Uterus (tissue), 4 donors: ENCODE data around the gene NDUFA13. TPM values are rescaled to one million over a fixed set of nuclear protein-coding genes. Genes with fewer than 3 reads are reported as not detected.

Source experiments
- DNase-seq, 2 donors: peaks; one replicate each; pipeline ENCODE4 v3.0.0-alpha.2; 2019 to 2020
- H3K27ac ChIP-seq, 2 donors: fragments of 200-600 bp; sonication (generic); 1 replicate in 1 of 2; 2 replicates in 1 of 2; pipeline ENCODE4 v1.5.1; 2016 to 2018
- H3K27me3 ChIP-seq, 2 donors: fragments of 200-600 bp; sonication (generic); one replicate each; pipeline ENCODE4 v1.5.1; 2018 to 2019; ENCODE audit warnings: control low read depth in 1 of 2
- H3K36me3 ChIP-seq, 2 donors: fragments of 200-600 bp; sonication (generic); one replicate each; pipeline ENCODE4 v1.5.1; 2019; ENCODE audit warnings: control low read depth in 1 of 2
- H3K4me1 ChIP-seq, 2 donors: fragments of 200-600 bp; sonication (generic); one replicate each; pipeline ENCODE4 v1.5.1; 2018 to 2019; ENCODE audit warnings: control low read depth in 1 of 2
- H3K4me3 ChIP-seq, 2 donors: fragments of 200-600 bp; sonication (generic); 1 replicate in 1 of 2; 2 replicates in 1 of 2; pipeline ENCODE4 v1.5.1; 2018 to 2019; ENCODE audit warnings: mild to moderate bottlenecking in 1 of 2
- H3K9me3 ChIP-seq, 2 donors: fragments of 200-600 bp; sonication (generic); one replicate each; pipeline ENCODE4 v1.5.1; 2019; ENCODE audit warnings: control low read depth in 1 of 2
- CTCF ChIP-seq, 4 experiments: fragments of 200-600 bp in 2 of 4; fragments of 450-650 bp in 2 of 4; sonication (generic) in 2 of 4; IDR thresholded peaks; one replicate each; pipeline ENCODE4 v1.5.1; 2016 to 2019; ENCODE audit warnings: antibody characterized with exemption in 4 of 4, mild to moderate bottlenecking in 2 of 4, moderate library complexity in 1 of 4
- POLR2A ChIP-seq, 2 donors: fragments of 450-650 bp; IDR thresholded peaks; one replicate each; pipeline ENCODE4 v1.6.1; 2016; ENCODE audit warnings: antibody characterized with exemption in 2 of 2, mild to moderate bottlenecking in 1 of 2, moderate library complexity in 1 of 2
- intact Hi-C: fragments of 100-400 bp; cut with DNase I; formaldehyde crosslinking; loops from one replicate; pipeline ENCODE4 v1.15.1; 2023; ENCODE audit warnings: low total_unique reads
- total RNA-seq, 4 donors: library from RNA; depleted of rRNA in 3 of 4; stranded (reverse); fragments of >200 nt in 3 of 4; gene quantifications; one replicate each; pipeline versions ENCODE4 v1.1.0 to v1.2.4, GENCODE V29; 2014 to 2023
- donor health status: DM: yes; HTN: yes; CAD: no.

Gene NDUFA13
- total RNA-seq, 4 donors from 2014 or later, result 28.6 to 204 (median 60.9) TPM

DNA sequence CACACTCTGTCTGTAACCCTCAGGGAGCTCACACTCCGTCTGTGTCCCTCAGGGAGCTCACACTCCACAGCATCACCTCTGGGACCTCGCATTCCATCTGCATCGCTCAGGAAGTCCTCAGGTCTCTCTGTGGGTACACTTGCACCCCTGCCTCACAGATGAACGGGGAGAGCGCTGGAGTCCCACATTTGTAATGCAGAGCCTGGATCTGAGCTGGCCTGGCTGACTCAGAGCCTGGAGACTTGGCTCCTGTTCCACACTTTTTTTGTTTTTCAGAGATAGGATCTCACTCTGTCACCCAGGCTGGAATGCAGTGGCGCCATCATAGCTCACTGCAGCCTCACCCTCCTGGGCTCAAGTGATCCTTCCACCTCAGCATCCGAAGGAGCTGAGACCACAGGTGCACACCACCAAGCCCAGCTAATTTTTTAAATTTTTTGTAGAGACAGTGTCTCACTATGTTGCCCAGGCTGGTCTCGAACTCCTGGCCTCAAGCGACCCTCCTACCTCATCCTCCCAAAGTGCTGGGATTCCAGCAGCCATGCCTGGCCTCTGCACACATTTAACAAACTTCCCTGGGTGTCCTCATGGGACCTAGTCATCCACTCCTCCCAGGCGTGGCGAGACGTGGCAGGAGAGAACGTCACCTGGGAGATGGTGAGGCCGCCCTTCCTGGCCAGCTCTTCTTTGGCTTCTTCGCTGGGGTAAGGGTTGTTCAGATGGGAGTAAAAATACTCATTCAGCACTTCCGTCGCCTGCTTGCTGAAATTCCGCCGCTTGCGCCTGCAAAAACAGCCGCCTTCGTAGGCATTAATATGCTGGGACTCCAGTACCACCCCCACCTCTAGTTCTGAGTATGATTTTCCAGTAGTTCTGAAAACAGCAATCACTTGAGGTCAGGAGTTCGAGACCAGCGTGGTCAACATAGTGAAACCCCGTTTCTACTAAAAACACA lies 53.1 kb downstream of the NDUFA13 start:
- TF ChIP-seq CTCF (IDR thresholded peaks at IDR 0.05), result no peak
- no peak for TF ChIP-seq POLR2A (IDR thresholded peaks at IDR 0.05)
- DNase-seq, result no peak
- no peaks in the 10 kb centered on the region for H3K9me3 ChIP-seq
- no peaks in the 10 kb centered on the region for H3K27me3 ChIP-seq
- intact Hi-C loops, result no loop called here
- no peak overlapping the region for H3K27ac ChIP-seq
- H3K4me3 ChIP-seq, result no peak overlapping the region
- no peaks in the 10 kb centered on the region for H3K36me3 ChIP-seq
- H3K4me1 ChIP-seq, result no peaks in the 10 kb centered on the region

DNA sequence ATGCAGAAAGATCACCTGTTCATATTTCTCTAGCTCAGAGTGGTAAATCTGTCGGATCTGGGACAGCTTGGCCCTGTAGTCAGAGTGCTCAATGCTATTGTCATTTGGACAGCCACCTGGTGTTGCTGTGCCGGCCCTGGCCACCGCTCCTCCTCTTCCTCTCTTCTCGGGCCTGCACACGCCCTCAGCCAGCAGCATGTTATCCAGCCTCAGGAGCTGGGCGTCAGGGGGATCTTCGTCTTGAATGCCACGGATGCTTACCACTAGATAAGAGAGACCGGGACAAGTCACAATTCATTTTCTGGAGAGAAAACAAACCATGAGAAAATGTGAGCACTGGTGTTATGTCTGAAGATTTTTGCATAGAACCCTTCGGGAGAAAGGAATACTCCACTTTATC lies 54.5 kb downstream of the NDUFA13 start:
- Histone ChIP-seq H3K4me1 (no peaks in the 10 kb centered on the region), H3K4me3 (no peak overlapping the region), H3K36me3 (no peaks in the 10 kb centered on the region), H3K27ac (no peak overlapping the region), H3K9me3 (no peaks in the 10 kb centered on the region), H3K27me3 (no peaks in the 10 kb centered on the region)
- intact Hi-C loops, result no loop called here
- DNase-seq, result no peak
- TF ChIP-seq POLR2A (IDR thresholded peaks at IDR 0.05), result no peak
- no peak for TF ChIP-seq CTCF (IDR thresholded peaks at IDR 0.05)

DNA sequence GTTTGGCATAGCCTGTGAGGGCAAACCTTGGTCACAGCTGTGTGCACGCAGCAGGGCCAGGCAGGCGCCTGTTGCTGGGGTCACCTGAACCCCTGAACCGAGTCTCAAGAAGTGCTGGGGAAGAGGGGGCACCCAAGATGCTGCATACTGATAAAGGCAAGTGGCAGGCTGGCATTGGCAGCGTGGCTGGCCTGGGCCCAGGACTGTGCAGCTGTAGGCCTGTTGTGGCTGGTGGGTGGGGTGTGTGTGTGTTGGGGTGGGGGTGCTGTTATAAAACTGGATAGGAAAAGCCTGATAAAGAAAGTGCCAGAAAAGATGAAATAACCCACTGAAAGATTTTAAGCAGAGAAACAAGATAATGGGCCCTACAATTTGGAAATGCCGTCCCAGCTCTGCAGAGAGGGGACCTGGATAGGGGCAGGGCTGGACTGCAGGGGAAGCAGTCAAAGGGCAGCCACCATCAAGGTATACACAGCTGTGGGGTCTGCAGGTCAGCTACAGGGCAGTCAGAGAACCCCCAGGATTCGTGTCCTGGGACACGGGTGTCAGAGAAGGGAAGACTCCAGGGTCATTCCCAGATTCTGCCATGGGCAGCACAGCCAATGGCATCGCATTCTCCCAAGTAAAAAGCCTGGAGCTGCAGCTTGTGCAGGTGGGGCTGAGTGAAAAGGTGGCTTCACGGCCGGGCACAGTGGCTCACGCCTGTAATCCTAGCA lies 55.2 kb downstream of the NDUFA13 start:
- TF ChIP-seq POLR2A (IDR thresholded peaks at IDR 0.05) (no peak), CTCF (IDR thresholded peaks at IDR 0.05) (no peak)
- Histone ChIP-seq H3K27me3 (no peaks in the 10 kb centered on the region), H3K9me3 (no peaks in the 10 kb centered on the region), H3K4me3 (no peak overlapping the region), H3K36me3 (no peaks in the 10 kb centered on the region), H3K27ac (no peak overlapping the region), H3K4me1 (no peaks in the 10 kb centered on the region)
- DNase-seq, result no peak
- intact Hi-C loops, result no loop called here

GRCh38 chr19:19575411-19575810 lies 59.4 kb downstream of the NDUFA13 start:
- Histone ChIP-seq H3K9me3 (no peaks in the 10 kb centered on the region), H3K4me1 (no peaks in the 10 kb centered on the region), H3K27me3 (no peaks in the 10 kb centered on the region), H3K4me3 (no peak overlapping the region), H3K27ac (no peak overlapping the region), H3K36me3 (no peaks in the 10 kb centered on the region)
- DNase-seq, result no peak
- intact Hi-C loops, result no loop called here
- TF ChIP-seq POLR2A (IDR thresholded peaks at IDR 0.05) (no peak), CTCF (IDR thresholded peaks at IDR 0.05) (no peak)

Other genes starting within 250 kb of the NDUFA13 start
- gene TM6SF2, start 242.9 kb upstream of the NDUFA13 start, total RNA-seq, result under 1 TPM in 1 of 4 donors, not detected in 3; 0.88 TPM
- 10 to 100 TPM in 2 of 4 donors, 1 to 10 TPM in 2; 9.5 to 43.6 (median 14.0) TPM for gene SUGP1, start 195.7 kb upstream of the NDUFA13 start, total RNA-seq
- gene MAU2, start 195.4 kb upstream of the NDUFA13 start, total RNA-seq, result 10 to 100 TPM; 32.4 to 87.6 (median 70.0) TPM
- gene GATAD2A, start 110.5 kb upstream of the NDUFA13 start, total RNA-seq, result 10 to 100 TPM in 3 of 4 donors, 1 to 10 TPM in 1; 9.7 to 65.1 (median 22.3) TPM
- 1 to 10 TPM in 2 of 4 donors, not detected in 2; 1.3 to 2.0 TPM for gene TSSK6, start 677 bp upstream of the NDUFA13 start, total RNA-seq
- 1 to 10 TPM in 3 of 4 donors, not detected in 1; 1.5 to 6.8 (median 2.9) TPM for gene YJEFN3, start 12.7 kb downstream of the NDUFA13 start, total RNA-seq
- 1 to 10 TPM in 1 of 4 donors, under 1 TPM in 1, not detected in 2; 0.15 to 1.2 TPM for gene CILP2, start 22.0 kb downstream of the NDUFA13 start, total RNA-seq
- 1 to 10 TPM in 3 of 4 donors, not detected in 1; 1.3 to 2.8 (median 1.6) TPM for gene PBX4, start 102.5 kb downstream of the NDUFA13 start, total RNA-seq
- gene LPAR2, start 112.0 kb downstream of the NDUFA13 start, total RNA-seq, result 1 to 10 TPM in 2 of 4 donors, under 1 TPM in 1, not detected in 1; 0.59 to 5.5 (median 3.8) TPM
- 10 to 100 TPM in 1 of 4 donors, 1 to 10 TPM in 3; 5.6 to 10.8 (median 8.2) TPM for gene GMIP, start 127.4 kb downstream of the NDUFA13 start, total RNA-seq
- 100 to 1,000 TPM in 1 of 4 donors, 10 to 100 TPM in 3; 17.4 to 130 (median 56.9) TPM for gene ATP13A1, start 147.5 kb downstream of the NDUFA13 start, total RNA-seq
- 10 to 100 TPM in 1 of 4 donors, 1 to 10 TPM in 3; 1.5 to 12.3 (median 9.9) TPM for gene ZNF101, start 152.6 kb downstream of the NDUFA13 start, total RNA-seq
- gene ZNF14, start 216.9 kb downstream of the NDUFA13 start, total RNA-seq, result 10 to 100 TPM in 3 of 4 donors, 1 to 10 TPM in 1; 5.6 to 29.1 (median 20.4) TPM